Right cardiac atrium (tissue), 5 donors: ENCODE data around the gene NADSYN1. TPM values are rescaled to one million over a fixed set of nuclear protein-coding genes. Genes with fewer than 3 reads are reported as not detected.

ENCODE experiments used
- ATAC-seq, 2 donors: fragments of 200-7000 bp; cut with Tn5 transposase; one replicate each; pipeline versions ENCODE4 v1.8.0 to v1.9.1; 2020; ENCODE audit warnings: moderate library complexity in 2 of 2, mild to moderate bottlenecking in 1 of 2
- DNase-seq, 3 donors: peaks; one replicate each; pipeline ENCODE4 v3.0.0-alpha.2; 2020
- H3K27ac ChIP-seq: one replicate; pipeline ENCODE4 v1.5.1; 2013; ENCODE audit warnings: mild to moderate bottlenecking, low read length, control low read depth, moderate library complexity
- H3K27me3 ChIP-seq: one replicate; pipeline ENCODE4 v1.6.1; 2013; ENCODE audit not compliant: control insufficient read depth, insufficient read depth
- H3K4me1 ChIP-seq: one replicate; pipeline ENCODE4 v1.6.1; 2013; ENCODE audit warnings: low read length; ENCODE audit not compliant: control insufficient read depth, insufficient read depth
- H3K4me3 ChIP-seq: one replicate; pipeline ENCODE4 v1.5.1; 2013; ENCODE audit warnings: low read length, control low read depth
- H3K9me3 ChIP-seq: one replicate; pipeline ENCODE4 v1.6.1; 2013; ENCODE audit warnings: low read length; ENCODE audit not compliant: control insufficient read depth
- WGBS: extraction: QIAGEN DNeasy Blood & Tissue Kit; methylation state at CpG from one replicate; pipeline ENCODE4 v1.1.7; 2013; 5-methylcytosine and 5-hydroxymethylcytosine counted together
- intact Hi-C, 4 donors: fragments of 100-400 bp; cut with DNase I; formaldehyde crosslinking; loops; one replicate each; pipeline versions ENCODE4 v1.11.0 to v1.14.0; 2022 to 2023
- polyA plus RNA-seq: library from polyadenylated mRNA; stranded (reverse); fragments of 200-250 nt; gene quantifications from one replicate; pipeline ENCODE4 v1.2.3, GENCODE V29; 2013
- total RNA-seq, 4 donors: library from RNA; stranded (reverse); fragmentation: NEBNext Ultra II Directional; extraction: Animal tissue kit (Norgen Biotek cat#: 25700); gene quantifications; one replicate each; pipeline ENCODE4 v1.2.1, GENCODE V29; 2021
- donor health status: healthy with polysubstance abuse.
- donor health status: DM: no; HTN: yes; CAD: no.
- donor health status: DM: no; HTN: no; CAD: no.
- donor health status: DM: no; HTN: yes; CAD: no; lungs with severe emphysema.
- donor health status: DM: yes; HTN: yes; CAD: no.

The NADSYN1 gene
- total and polyA plus RNA-seq, 5 donors: 21.5 to 28.2 (median 25.1) TPM

DNA sequence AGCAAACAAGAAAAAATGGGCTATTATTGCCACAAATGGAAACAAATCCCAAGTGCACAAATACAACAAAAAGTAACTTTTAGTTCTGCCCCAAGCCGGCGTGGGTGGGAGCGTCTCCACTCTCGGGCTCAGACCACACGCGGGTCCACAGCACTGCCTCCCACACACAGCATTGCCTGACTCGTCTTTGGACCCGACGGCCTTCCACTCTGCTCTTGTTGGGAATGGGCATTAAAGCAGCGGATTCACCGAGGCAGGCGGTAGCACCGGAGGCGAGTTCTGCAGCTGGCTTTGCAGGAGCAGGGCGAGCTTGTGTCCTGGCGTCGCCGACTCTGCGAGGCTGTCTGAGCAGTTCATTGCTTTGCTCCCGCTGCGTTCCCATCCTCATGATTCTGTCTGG lies 23.0 kb downstream of the NADSYN1 start:
- H3K27me3 ChIP-seq: no peaks in the 10 kb centered on the region
- no peak overlapping the region for H3K27ac ChIP-seq
- WGBS: 95% methylated on average over 21 of the region's 21 CpGs
- no peak for DNase-seq
- H3K4me3 ChIP-seq: no peak overlapping the region
- H3K9me3 ChIP-seq: no peaks in the 10 kb centered on the region
- no peaks in the 10 kb centered on the region for H3K4me1 ChIP-seq
- no peak for ATAC-seq
- intact Hi-C loops: no loop called here

DNA sequence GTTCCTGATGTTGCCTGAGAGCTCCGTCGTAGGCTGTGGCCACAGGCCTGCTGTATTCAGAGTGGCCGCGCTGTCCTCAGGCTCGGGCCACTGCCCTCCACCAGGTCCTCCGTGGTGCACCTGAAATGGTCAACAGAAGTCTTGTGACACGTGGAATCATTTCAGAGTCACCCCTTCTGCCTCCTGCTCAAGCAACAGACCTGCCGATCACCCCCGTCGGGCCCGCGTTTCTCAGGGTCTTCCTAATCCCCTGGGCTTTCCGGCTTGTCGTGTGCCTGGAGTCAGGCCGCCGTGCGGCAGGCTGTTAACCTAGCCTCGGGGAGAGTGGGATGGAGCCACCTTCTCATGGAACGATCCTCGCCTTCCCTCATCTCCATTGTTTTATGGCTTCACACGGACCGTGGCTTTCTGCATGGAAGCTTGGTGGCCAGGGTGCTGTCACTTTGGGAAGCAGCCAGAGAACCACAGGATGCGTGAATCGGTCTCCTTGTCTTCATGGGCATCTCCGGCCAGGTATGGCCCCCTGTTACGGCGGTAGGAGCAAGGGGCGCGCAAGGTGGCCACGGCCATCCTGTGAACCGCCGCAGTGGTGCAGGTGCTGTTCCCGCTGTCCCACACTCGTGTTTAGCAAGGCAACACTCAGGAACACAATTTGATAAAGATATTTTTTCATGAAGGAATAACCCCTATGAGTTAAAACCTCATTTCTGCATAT lies 24.1 kb downstream of the NADSYN1 start:
- Histone ChIP-seq H3K9me3 (no peaks in the 10 kb centered on the region), H3K4me1 (no peaks in the 10 kb centered on the region), H3K4me3 (no peak overlapping the region), H3K27me3 (no peaks in the 10 kb centered on the region), H3K27ac (no peak overlapping the region)
- DNase-seq (no peak), ATAC-seq (no peak)
- 91% methylated on average over 34 of the region's 34 CpGs for WGBS
- intact Hi-C loops: no loop called here

DNA sequence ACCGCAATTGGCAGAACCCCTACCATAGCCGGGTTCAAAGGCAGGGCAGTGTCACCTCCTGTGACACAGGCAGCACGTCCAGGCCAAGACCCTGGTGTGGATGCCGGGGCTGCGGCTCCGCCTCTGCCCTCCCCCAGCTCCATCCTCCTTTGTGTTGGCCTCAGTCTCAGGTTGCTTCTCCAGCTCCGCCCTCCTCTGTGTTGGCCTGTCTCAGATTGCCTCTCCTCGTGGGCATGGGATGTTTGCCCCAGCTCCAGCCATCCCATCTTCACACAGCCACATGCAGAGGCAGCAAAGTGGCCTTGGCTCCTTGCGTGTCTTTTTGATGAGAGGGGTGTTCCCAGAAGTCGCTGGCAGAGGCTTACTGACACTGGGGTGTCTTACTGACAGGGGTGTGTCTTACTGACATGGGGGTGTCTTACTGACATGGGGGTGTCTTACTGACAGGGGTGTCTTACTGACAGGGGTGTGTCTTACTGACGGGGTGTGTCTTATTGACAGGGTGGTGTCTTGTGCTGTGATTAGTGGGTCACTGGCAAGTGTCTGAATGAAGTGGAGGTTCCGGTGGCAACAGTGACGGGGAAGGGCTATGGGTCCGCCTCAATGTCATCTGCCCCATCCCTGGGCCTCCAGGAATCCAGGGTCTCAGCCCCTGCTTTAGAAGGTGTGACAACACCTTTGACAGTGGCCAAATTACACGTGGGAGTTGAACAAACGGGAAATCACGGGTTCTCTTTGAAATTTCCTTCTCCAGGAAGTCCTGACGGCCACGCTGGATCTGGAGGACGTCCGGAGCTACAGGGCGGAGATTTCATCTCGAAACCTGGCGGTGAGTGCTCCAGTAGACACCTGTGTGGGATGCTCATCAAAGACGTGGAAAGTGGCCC lies 24.9 kb downstream of the NADSYN1 start:
- ATAC-seq (no peak), DNase-seq (no peak)
- H3K4me3 ChIP-seq: no peak overlapping the region
- no peak overlapping the region for H3K27ac ChIP-seq
- intact Hi-C loops: no loop called here
- H3K27me3 ChIP-seq: no peaks in the 10 kb centered on the region
- 72% methylated on average over 25 of the region's 25 CpGs for WGBS
- no peaks in the 10 kb centered on the region for H3K4me1 ChIP-seq
- H3K9me3 ChIP-seq: no peaks in the 10 kb centered on the region

DNA sequence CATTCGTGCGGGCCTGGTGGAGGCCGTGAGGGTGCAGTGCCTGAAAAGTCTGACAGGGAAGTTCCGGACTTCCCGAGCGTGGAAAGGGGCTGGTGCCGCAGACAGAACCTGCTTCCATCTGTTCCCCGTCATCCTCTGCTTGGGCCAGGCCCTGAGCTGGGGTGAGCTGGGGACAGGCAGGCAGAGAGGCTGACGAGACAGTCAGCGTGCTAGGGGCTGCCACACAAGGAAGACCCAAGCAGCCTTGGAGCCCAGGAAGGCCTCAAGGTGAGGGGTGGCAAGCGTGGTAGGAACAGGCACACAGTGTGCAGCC lies 25.5 kb downstream of the NADSYN1 start:
- intact Hi-C loops: no loop called here
- 89% methylated on average over 11 of the region's 11 CpGs for WGBS
- no peaks in the 10 kb centered on the region for H3K9me3 ChIP-seq
- H3K4me1 ChIP-seq: no peaks in the 10 kb centered on the region
- ATAC-seq (no peak), DNase-seq (no peak)
- no peaks in the 10 kb centered on the region for H3K27me3 ChIP-seq
- H3K27ac ChIP-seq: no peak overlapping the region
- H3K4me3 ChIP-seq: no peak overlapping the region

DNA sequence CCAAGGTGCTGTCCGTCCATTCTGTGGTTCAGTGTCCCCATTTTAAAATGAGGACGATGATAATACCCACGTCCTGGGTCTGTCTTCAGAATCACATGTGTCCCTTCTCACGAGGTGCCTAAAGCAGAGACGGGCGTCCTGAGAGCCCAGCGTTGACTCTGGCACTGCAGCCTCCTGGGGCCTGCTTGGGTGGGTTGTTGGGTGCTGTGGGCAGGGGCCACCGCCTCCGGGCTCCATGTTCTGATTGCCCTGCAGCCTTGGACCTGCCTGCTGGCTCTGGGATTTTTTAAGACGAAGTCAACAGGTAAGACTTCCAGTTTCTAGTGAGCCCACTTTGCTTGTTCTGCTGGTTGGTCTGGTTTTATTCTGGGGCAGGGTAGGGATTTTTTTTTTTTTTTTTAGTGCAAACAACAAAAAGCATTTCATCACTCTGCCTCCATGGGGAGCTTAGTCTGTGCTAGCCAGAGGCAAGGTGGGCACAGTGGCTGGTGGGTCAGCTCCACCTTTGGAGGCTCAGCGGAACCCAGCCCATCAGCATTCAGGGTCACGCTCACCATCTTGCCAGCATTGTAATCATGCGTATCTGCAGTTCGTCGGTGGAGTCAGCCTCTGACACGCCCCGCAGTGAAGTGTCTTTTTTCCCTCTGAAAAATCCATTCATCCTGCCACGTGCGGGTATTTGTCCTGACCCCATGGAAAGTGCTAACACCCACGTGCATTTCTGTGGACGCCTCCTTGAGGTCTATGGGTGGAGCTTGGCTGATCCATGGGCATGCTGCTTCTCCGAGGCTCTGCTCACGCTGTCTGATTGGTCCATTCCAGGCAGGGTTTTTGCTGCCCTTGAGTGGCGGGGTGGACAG lies 28.3 kb downstream of the NADSYN1 start:
- DNase-seq (no peak), ATAC-seq (no peak)
- intact Hi-C loops: no loop called here
- no peaks in the 10 kb centered on the region for H3K9me3 ChIP-seq
- H3K4me3 ChIP-seq: no peak overlapping the region
- no peak overlapping the region for H3K27ac ChIP-seq
- WGBS: 87% methylated on average over 24 of the region's 24 CpGs
- H3K27me3 ChIP-seq: no peaks in the 10 kb centered on the region
- no peaks in the 10 kb centered on the region for H3K4me1 ChIP-seq

DNA sequence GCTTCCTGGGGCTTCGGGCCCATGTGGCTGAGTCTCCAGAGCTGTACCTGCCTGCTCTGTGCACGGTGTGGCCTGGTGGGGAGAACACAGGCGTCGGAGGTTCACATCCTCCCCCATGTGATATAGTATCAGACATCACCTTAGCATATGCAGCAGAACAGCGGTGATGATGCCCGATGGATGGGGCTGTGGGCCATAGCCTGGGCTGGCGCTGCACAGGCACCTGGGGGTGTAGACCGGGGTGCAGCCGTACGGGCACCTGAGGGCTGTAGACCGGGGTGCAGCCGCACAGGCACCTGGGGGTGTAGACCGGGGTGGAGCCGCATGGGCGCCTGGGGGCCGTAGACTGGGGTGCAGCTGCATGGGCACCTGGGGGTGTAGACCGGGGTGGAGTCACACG lies 29.2 kb downstream of the NADSYN1 start:
- H3K27me3 ChIP-seq: no peaks in the 10 kb centered on the region
- no peak for ATAC-seq
- intact Hi-C loops: no loop called here
- WGBS: 94% methylated on average over 18 of the region's 18 CpGs
- H3K9me3 ChIP-seq: no peaks in the 10 kb centered on the region
- H3K4me3 ChIP-seq: no peak overlapping the region
- no peaks in the 10 kb centered on the region for H3K4me1 ChIP-seq
- DNase-seq: no peak
- H3K27ac ChIP-seq: no peak overlapping the region

DNA sequence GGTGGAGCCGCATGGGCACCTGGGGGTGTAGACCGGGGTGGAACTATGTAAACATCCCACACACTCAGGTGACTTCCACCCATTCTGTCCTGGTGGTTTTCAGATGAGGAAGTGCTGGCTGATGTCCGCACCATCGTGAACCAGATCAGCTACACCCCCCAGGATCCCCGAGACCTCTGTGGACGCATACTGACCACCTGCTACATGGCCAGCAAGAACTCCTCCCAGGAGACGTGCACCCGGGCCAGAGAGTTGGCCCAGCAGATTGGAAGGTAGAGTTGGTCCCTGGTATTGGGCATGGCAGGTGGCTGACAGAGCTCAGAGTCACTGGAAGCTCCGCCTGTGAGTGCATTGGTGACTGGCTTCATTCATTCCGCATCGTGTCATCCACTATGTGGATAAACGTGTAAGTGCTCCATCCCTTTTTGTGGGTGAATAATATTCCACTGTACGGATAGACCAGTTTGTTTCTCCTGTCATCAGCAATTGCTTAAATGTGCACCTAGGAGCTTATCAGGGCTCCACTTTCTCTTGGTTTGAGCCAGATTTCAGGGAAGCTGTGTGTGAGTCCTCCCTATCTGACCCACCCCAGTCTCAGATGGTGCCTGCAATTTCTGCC lies 29.9 kb downstream of the NADSYN1 start:
- no peaks in the 10 kb centered on the region for H3K27me3 ChIP-seq
- intact Hi-C loops: no loop called here
- H3K4me3 ChIP-seq: no peak overlapping the region
- no peaks in the 10 kb centered on the region for H3K9me3 ChIP-seq
- no peaks in the 10 kb centered on the region for H3K4me1 ChIP-seq
- no peak for DNase-seq
- ATAC-seq: no peak
- H3K27ac ChIP-seq: no peak overlapping the region
- WGBS: 97% methylated on average over 13 of the region's 13 CpGs

DNA sequence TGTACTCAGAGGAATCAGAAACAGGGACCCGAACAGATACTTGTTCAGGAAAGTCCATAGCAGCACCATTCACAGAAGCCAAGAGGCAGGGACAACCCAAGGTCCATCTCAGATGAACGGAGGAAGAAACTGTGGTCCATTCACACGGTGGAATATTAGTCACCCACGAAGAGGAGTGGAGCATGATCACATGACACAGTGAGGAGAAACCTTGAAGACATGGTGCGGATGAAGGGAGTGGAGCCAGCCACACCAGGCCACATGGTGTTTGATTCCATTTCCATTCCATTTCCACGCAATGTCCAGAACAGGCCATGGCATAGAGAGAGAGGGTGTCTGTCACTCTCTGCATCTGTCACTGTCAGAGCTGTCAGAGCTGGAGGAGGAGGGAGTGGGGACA lies 30.7 kb downstream of the NADSYN1 start:
- no peak overlapping the region for H3K4me3 ChIP-seq
- no peak overlapping the region for H3K27ac ChIP-seq
- WGBS: 95% methylated on average over 6 of the region's 6 CpGs
- DNase-seq (no peak), ATAC-seq (no peak)
- H3K27me3 ChIP-seq: no peaks in the 10 kb centered on the region
- intact Hi-C loops: no loop called here
- no peaks in the 10 kb centered on the region for H3K9me3 ChIP-seq
- no peaks in the 10 kb centered on the region for H3K4me1 ChIP-seq

DNA sequence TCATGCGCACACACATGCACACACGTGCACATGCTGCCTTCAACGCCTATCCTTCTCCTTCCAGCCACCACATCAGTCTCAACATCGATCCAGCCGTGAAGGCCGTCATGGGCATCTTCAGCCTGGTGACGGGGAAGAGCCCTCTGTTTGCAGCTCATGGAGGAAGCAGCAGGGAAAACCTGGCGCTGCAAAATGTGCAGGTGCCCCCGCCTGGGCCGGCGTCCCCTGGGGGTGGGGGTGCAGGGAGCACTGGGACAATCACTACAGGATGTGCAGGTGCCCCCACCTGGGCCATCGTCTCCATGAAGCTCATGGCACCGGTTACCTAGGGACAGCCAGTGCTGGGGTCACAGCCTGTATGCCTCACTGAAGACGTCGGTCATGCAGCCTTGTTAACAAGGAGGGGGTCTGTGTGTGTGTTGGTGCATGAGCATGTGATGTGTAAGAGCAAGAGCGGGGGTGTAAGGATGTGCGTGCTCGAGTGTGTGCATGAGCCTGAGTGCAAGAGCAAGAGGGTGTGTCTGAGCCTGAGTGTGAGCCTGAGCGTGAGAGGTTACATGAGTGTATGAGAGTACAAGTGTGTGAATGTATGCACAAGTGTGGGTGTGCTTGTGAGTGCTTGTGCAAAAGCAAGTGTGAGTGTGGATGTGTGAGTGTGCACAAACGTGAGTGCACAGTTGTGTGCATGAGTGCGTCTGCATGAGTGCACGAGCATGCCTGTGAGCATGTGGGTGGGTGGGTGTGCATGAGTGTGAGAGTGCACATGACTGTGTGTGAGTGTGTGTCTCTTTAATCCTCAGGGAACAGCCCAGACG lies 31.5 kb downstream of the NADSYN1 start:
- H3K27ac ChIP-seq: no peak overlapping the region
- ATAC-seq: no peak
- WGBS: 93% methylated on average over 23 of the region's 23 CpGs
- no peaks in the 10 kb centered on the region for H3K27me3 ChIP-seq
- DNase-seq: no peak
- H3K4me3 ChIP-seq: no peak overlapping the region
- H3K4me1 ChIP-seq: no peaks in the 10 kb centered on the region
- no peaks in the 10 kb centered on the region for H3K9me3 ChIP-seq
- intact Hi-C loops: no loop called here

DNA sequence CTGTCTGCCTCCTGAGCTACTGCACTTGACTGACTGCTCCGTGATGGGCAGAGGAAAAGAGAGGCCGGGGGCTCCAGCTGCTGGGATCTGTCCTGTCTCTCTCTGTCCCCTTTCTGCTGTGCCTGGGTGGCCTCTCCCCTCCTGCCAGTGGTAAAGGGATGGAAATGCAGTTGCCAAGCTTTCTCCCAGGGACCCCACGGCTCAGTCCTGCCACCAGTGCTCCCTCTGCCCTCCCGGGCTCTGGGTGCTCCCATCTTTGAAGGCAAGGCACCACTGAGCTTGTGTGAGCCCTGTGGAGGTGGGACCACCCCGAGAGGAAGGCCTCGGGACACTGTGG lies 32.0 kb downstream of the NADSYN1 start:
- no peak for ATAC-seq
- DNase-seq: no peak
- WGBS: 88% methylated on average over 6 of the region's 6 CpGs
- H3K27ac ChIP-seq: no peak overlapping the region
- no peaks in the 10 kb centered on the region for H3K27me3 ChIP-seq
- no peak overlapping the region for H3K4me3 ChIP-seq
- no peaks in the 10 kb centered on the region for H3K9me3 ChIP-seq
- intact Hi-C loops: no loop called here
- H3K4me1 ChIP-seq: no peaks in the 10 kb centered on the region
